ENCODE data around the gene FGGY.

Gene FGGY

GRCh38 chr1:59751004-59751395 lies 454.1 kb downstream of the FGGY start:
- Histone ChIP-seq H3K27ac (ENCODE audit: low read length) (no peak overlapping the region), H4K20me1 (ENCODE audit: insufficient read depth, low read length) (no peaks in the 10 kb centered on the region), H3K9me3 (ENCODE audit: insufficient read depth, low read length, severe bottlenecking) (no peaks in the 10 kb centered on the region), H3K9ac (ENCODE audit: low read depth, low read length) (no peak overlapping the region), H3K4me3 (ENCODE audit: low read depth in 1 of 2, low read length in 2 of 2) (no peak overlapping the region), H3K36me3 (ENCODE audit: insufficient read depth, low read length) (no peaks in the 10 kb centered on the region), H3K4me2 (ENCODE audit: insufficient read depth, low read length) (no peak overlapping the region), H3K79me2 (ENCODE audit: insufficient read depth, low read length) (no peaks in the 10 kb centered on the region), H3K4me1 (ENCODE audit: insufficient read depth, low read length) (no peaks in the 10 kb centered on the region), H2AFZ (ENCODE audit: low read depth, low read length) (no peak overlapping the region), H3K27me3 (ENCODE audit: insufficient read depth, low read length, poor library complexity) (no peaks in the 10 kb centered on the region)
- ATAC-seq (ENCODE audit: insufficient read depth, low read depth) (no peak), DNase-seq (no peak)
- TF ChIP-seq CTCF (IDR thresholded peaks at IDR 0.05; ENCODE audit: borderline replicate concordance, extremely low read depth, low read length, poor library complexity, severe bottlenecking) (no peak), EZH2 (IDR thresholded peaks at IDR 0.05; ENCODE audit: borderline replicate concordance, low read depth, low read length, severe bottlenecking) (no peak)

GRCh38 chr1:59751801-59752200 lies 454.9 kb downstream of the FGGY start:
- DNase-seq (no peak), ATAC-seq (ENCODE audit: insufficient read depth, low read depth) (no peak)
- H4K20me1 ChIP-seq (ENCODE audit: insufficient read depth, low read length) = no peaks in the 10 kb centered on the region
- H3K9me3 ChIP-seq (ENCODE audit: insufficient read depth, low read length, severe bottlenecking) = no peaks in the 10 kb centered on the region
- H3K27me3 ChIP-seq (ENCODE audit: insufficient read depth, low read length, poor library complexity) = no peaks in the 10 kb centered on the region
- no peak overlapping the region for H3K27ac ChIP-seq (ENCODE audit: low read length)
- no peak overlapping the region for H3K4me3 ChIP-seq (ENCODE audit: low read depth in 1 of 2, low read length in 2 of 2)
- no peak overlapping the region for H3K9ac ChIP-seq (ENCODE audit: low read depth, low read length)
- no peaks in the 10 kb centered on the region for H3K36me3 ChIP-seq (ENCODE audit: insufficient read depth, low read length)
- H3K4me2 ChIP-seq (ENCODE audit: insufficient read depth, low read length) = no peak overlapping the region
- H3K4me1 ChIP-seq (ENCODE audit: insufficient read depth, low read length) = no peaks in the 10 kb centered on the region
- H3K79me2 ChIP-seq (ENCODE audit: insufficient read depth, low read length) = no peaks in the 10 kb centered on the region
- H2AFZ ChIP-seq (ENCODE audit: low read depth, low read length) = no peak overlapping the region
- TF ChIP-seq EZH2 (IDR thresholded peaks at IDR 0.05; ENCODE audit: borderline replicate concordance, low read depth, low read length, severe bottlenecking) (no peak), CTCF (IDR thresholded peaks at IDR 0.05; ENCODE audit: borderline replicate concordance, extremely low read depth, low read length, poor library complexity, severe bottlenecking) (no peak)

DNA sequence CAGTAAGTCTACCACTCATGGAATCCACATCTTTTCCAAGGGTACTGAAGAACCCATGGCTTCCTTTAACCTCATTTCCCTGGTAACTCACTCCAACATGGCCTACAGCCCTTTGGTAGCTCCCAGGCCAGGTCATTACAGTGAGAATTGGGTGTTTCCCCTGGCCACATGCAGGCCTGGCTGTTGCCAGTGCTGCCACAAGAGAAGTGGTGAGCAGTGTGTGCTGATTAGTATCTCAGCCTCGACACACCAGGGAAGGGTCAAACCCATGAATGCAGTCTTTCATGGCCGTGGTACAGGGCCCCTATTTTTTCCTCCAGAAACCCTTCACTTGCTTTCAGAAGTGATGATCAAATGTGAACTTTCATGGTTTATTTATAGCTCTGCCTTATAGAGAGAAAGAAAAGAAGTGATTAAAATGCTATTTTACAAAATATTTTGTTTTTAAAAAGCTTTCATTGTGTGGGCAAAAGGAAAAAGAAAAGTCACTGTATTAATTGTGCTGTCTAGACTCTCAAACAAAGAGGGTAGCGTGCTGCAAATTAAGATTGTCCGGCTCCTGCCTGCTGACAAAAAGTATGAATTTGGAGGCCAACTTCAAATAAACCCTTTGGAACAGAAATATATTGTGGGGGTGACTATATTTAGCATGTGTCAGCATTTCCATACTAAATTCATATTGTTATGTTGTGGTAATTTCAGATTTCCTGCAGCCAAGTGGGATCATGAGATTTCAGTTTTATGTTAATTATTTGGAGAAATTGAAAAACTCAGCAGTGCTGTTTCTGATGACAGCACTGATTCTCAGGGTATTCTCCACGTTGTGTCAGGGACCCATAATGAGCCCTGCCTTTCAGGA lies 455.9 kb downstream of the FGGY start:
- Histone ChIP-seq H3K4me3 (ENCODE audit: low read depth in 1 of 2, low read length in 2 of 2) (no peak overlapping the region), H4K20me1 (ENCODE audit: insufficient read depth, low read length) (no peaks in the 10 kb centered on the region), H3K9me3 (ENCODE audit: insufficient read depth, low read length, severe bottlenecking) (no peaks in the 10 kb centered on the region), H3K27me3 (ENCODE audit: insufficient read depth, low read length, poor library complexity) (no peaks in the 10 kb centered on the region), H3K4me2 (ENCODE audit: insufficient read depth, low read length) (no peak overlapping the region), H3K79me2 (ENCODE audit: insufficient read depth, low read length) (no peaks in the 10 kb centered on the region), H3K36me3 (ENCODE audit: insufficient read depth, low read length) (no peaks in the 10 kb centered on the region), H2AFZ (ENCODE audit: low read depth, low read length) (no peak overlapping the region), H3K4me1 (ENCODE audit: insufficient read depth, low read length) (no peaks in the 10 kb centered on the region), H3K27ac (ENCODE audit: low read length) (no peak overlapping the region), H3K9ac (ENCODE audit: low read depth, low read length) (no peak overlapping the region)
- DNase-seq = no peak
- no peak for ATAC-seq (ENCODE audit: insufficient read depth, low read depth)
- no peak for TF ChIP-seq CTCF (IDR thresholded peaks at IDR 0.05; ENCODE audit: borderline replicate concordance, extremely low read depth, low read length, poor library complexity, severe bottlenecking)
- TF ChIP-seq EZH2 (IDR thresholded peaks at IDR 0.05; ENCODE audit: borderline replicate concordance, low read depth, low read length, severe bottlenecking) = no peak

Data from DND-41 (cell line).